Effector memory CD4-positive, alpha-beta T cell (primary cell): Measurements from ENCODE around the gene NPAS1.

ENCODE experiments used
- DNase-seq, 3 donors: peaks; one replicate each; pipeline ENCODE4 v3.0.0-alpha.2; 2020
- H3K27ac ChIP-seq: 2 replicates; pipeline ENCODE4 v1.7.0; 2013; ENCODE audit warnings: mild to moderate bottlenecking, low read length, moderate library complexity; ENCODE audit not compliant: insufficient read depth, poor library complexity, severe bottlenecking
- H3K27me3 ChIP-seq: replicated peaks from 2 replicates; pipeline ENCODE4 v1.7.0; 2013; ENCODE audit warnings: mild to moderate bottlenecking, low read length; ENCODE audit not compliant: insufficient read depth, control insufficient read depth, poor library complexity, severe bottlenecking
- H3K36me3 ChIP-seq: 2 replicates; pipeline ENCODE4 v1.7.0; 2013; ENCODE audit warnings: mild to moderate bottlenecking, low read length, moderate library complexity; ENCODE audit not compliant: control insufficient read depth, insufficient read depth
- H3K4me1 ChIP-seq: 2 replicates; pipeline ENCODE4 v1.7.0; 2013; ENCODE audit warnings: low read length, mild to moderate bottlenecking; ENCODE audit not compliant: control insufficient read depth, insufficient read depth, poor library complexity, severe bottlenecking
- H3K4me3 ChIP-seq: 2 replicates; pipeline ENCODE4 v1.7.0; 2013; ENCODE audit warnings: low read length, low read depth, mild to moderate bottlenecking; ENCODE audit not compliant: insufficient read depth, poor library complexity, severe bottlenecking
- H3K9me3 ChIP-seq: 2 replicates; pipeline ENCODE4 v1.7.0; 2013; ENCODE audit warnings: mild to moderate bottlenecking, low read length, moderate library complexity; ENCODE audit not compliant: control insufficient read depth

NPAS1 gene

DNA sequence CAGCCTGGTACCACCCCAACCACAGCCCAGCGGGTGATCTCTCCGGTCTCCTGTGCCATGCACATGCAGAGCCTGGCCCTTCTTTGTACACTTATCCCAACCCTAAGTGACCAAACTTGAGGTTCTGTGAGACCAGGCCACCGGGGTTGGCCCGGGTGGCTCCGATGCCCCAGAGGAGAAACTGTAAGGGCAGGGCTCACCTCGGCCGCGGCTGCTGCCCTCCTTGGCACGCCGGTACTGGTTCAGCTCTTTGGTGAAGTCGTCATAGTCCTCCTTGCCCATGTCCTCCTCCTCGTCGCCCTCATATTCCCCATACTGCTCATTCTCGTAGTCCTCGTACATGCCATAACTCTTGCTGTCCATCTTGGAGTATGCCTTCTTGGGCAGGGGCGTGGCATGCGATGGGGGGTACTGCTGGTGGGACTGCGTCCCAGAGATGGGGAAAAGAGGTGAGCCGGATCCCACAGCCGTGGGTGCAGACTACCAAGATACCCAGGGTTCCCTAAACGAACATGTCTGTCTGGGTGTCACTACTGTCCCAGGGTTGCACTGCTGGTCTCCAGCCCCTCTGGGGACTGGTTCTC, 70.2 kb downstream of the NPAS1 start:
- DNase-seq, result no peak
- peaks cover 66% of the 10 kb centered on the region for H3K36me3 ChIP-seq
- H3K27ac ChIP-seq, result no peak overlapping the region
- H3K9me3 ChIP-seq, result no peaks in the 10 kb centered on the region
- H3K4me3 ChIP-seq, result no peak overlapping the region
- no peaks in the 10 kb centered on the region for H3K27me3 ChIP-seq
- H3K4me1 ChIP-seq, result peaks cover 8% of the 10 kb centered on the region

GRCh38 chr19:47093254-47093653, 73.6 kb downstream of the NPAS1 start:
- Histone ChIP-seq H3K4me1 (peaks cover 22% of the 10 kb centered on the region), H3K27ac (peak overlapping the region; percentile 85), H3K27me3 (no peaks in the 10 kb centered on the region), H3K36me3 (peaks cover 44% of the 10 kb centered on the region), H3K9me3 (no peaks in the 10 kb centered on the region), H3K4me3 (no peak overlapping the region)
- DNase-seq, result no peak

DNA sequence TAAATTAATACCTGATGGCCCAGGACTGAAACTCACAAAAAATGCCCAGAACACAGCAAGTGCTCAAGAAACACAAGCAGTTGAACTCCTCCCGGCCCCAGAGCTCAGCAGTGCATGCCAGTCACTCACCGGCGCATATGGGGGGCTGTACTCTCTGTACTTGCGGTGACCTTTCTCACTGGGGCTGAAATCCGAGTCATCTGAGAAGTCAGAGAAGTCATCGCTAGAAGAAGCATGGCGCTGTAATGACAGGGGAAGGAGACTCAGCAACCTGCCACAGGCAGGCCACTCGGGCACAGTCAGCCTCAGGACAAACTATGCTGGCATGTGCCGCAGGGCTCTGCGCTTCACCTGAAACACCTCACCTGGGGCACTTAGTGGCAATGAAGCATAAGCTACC, 74.2 kb downstream of the NPAS1 start:
- no peak overlapping the region for H3K4me3 ChIP-seq
- no peak for DNase-seq
- H3K27me3 ChIP-seq, result no peaks in the 10 kb centered on the region
- peaks cover 39% of the 10 kb centered on the region for H3K36me3 ChIP-seq
- H3K4me1 ChIP-seq, result peaks cover 22% of the 10 kb centered on the region
- peak overlapping the region; percentile 85 for H3K27ac ChIP-seq
- H3K9me3 ChIP-seq, result no peaks in the 10 kb centered on the region

DNA sequence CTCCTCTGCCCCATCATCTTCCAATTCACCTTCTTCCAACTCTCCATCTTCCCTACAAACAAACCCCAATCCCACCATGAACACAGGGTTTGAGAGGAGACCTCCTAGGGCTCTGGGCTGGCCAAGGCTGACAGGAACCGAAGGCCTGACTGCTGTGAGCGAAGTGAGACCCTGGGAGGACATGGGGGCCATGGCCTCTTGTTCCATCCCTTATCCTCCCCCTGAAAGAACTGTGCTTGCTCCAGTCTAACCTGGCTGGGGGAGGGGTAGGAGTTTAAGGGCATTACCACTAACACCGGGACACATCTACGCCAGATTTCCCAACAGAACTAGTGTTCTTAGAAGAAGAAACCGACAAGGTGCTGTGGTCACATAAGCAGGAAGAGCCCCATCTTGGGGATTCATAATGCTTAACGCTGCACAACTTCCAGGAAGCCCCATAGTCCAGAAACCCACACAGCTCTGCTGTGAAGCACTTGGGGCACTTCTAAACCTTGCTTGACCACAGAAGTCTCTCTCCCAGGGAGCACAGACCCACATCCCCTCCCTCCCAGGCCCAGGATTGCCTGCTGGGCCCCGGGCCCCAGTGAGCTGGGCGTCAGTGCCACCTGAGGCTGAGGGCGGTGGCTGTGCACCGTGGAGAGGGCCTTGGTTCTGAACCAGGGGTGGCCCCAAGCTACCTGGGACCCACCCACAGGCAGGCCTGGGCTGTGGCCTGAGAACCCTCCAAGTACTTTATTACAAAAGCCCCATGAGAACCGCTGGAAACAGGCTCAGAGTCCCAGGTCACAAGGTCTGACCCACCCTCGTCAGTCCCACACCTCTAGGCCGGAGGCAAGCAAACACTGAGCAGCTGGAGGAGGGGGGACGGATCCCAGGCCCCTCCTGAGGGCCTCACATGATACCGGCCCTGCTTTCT, 75.2 kb downstream of the NPAS1 start:
- H3K4me3 ChIP-seq, result peak overlapping the region; percentile 22
- H3K27ac ChIP-seq, result peak overlapping the region; percentile 85
- H3K4me1 ChIP-seq, result peaks cover 22% of the 10 kb centered on the region
- no peak for DNase-seq
- H3K36me3 ChIP-seq, result peaks cover 29% of the 10 kb centered on the region
- H3K9me3 ChIP-seq, result no peaks in the 10 kb centered on the region
- H3K27me3 ChIP-seq, result no peaks in the 10 kb centered on the region
